DOHH2 (cell line): ENCODE results near the gene NDFIP2.

Experiments
- H3F3A ChIP-seq: fragments of 200-600 bp; sonication (generic), shearing (Covaris generic); 2 replicates; pipeline ENCODE4 v1.6.0; 2016; ENCODE audit warnings: antibody characterized with exemption, mild to moderate bottlenecking; ENCODE audit not compliant: control insufficient read depth, insufficient read depth
- H3K27ac ChIP-seq: fragments of 200-600 bp; sonication (generic); 2 replicates; pipeline ENCODE4 v1.5.1; 2014; ENCODE audit warnings: low read depth, mild to moderate bottlenecking, low read length, moderate library complexity
- H3K27me3 ChIP-seq: fragments of 200-600 bp; sonication (generic); 2 replicates; pipeline ENCODE4 v1.6.1; 2014; ENCODE audit warnings: mild to moderate bottlenecking, low read length, mixed read lengths; ENCODE audit not compliant: control insufficient read depth
- H3K36me3 ChIP-seq: fragments of 200-600 bp; sonication (generic); 2 replicates; pipeline ENCODE4 v1.6.1; 2014; ENCODE audit warnings: mild to moderate bottlenecking, low read length, moderate library complexity, mixed read lengths; ENCODE audit not compliant: control insufficient read depth
- H3K4me1 ChIP-seq: fragments of 200-600 bp; sonication (generic); 2 replicates; pipeline ENCODE4 v1.6.1; 2014; ENCODE audit warnings: mild to moderate bottlenecking, low read length, mixed read lengths; ENCODE audit not compliant: control insufficient read depth
- H3K4me2 ChIP-seq: fragments of 200-600 bp; sonication (generic); 2 replicates; pipeline ENCODE4 v1.6.0; 2014; ENCODE audit warnings: mild to moderate bottlenecking, low read length, moderate library complexity
- H3K4me3 ChIP-seq: fragments of 200-600 bp; sonication (generic); 2 replicates; pipeline ENCODE4 v1.5.1; 2014; ENCODE audit warnings: mild to moderate bottlenecking, low read length, mixed read lengths
- H3K79me2 ChIP-seq: fragments of 200-600 bp; sonication (generic); 2 replicates; pipeline ENCODE4 v1.6.1; 2014; ENCODE audit warnings: mild to moderate bottlenecking, low read length, mixed read lengths; ENCODE audit not compliant: control insufficient read depth
- H3K9me2 ChIP-seq: fragments of 200-600 bp; sonication (generic); replicated peaks from 2 replicates; pipeline ENCODE4 v1.6.1; 2014; ENCODE audit warnings: mild to moderate bottlenecking, low read length, mixed read lengths; ENCODE audit not compliant: control insufficient read depth
- H3K9me3 ChIP-seq: fragments of 200-600 bp; sonication (generic); 2 replicates; pipeline ENCODE4 v1.6.1; 2014; ENCODE audit warnings: antibody characterized with exemption, low read length, mixed read lengths; ENCODE audit not compliant: control insufficient read depth, insufficient read depth
- H4K20me1 ChIP-seq: fragments of 200-600 bp; sonication (generic); 2 replicates; pipeline ENCODE4 v1.6.0; 2014; ENCODE audit warnings: low read depth, mild to moderate bottlenecking, antibody characterized with exemption, low read length, moderate library complexity; ENCODE audit not compliant: control insufficient read depth, insufficient read depth
- CTCF ChIP-seq: fragments of 200-600 bp; sonication (generic); IDR thresholded peaks from one replicate; pipeline ENCODE4 v1.5.1; 2014; ENCODE audit warnings: antibody characterized with exemption, mild to moderate bottlenecking, low read depth, low read length; ENCODE audit not compliant: poor library complexity, severe bottlenecking
- EZH2phosphoT487 ChIP-seq: fragments of 200-600 bp; sonication (generic); IDR thresholded peaks from 2 replicates; pipeline ENCODE4 v1.6.1; 2017; ENCODE audit warnings: borderline replicate concordance, mild to moderate bottlenecking, antibody characterized with exemption, low read length, moderate library complexity, mixed read lengths

NDFIP2 gene

GRCh38 chr13:79543883-79544282, 62.9 kb downstream of the NDFIP2 start:
- Histone ChIP-seq H3K9me2 (no peaks in the 10 kb centered on the region), H3K27ac (no peak overlapping the region), H3K4me3 (no peak overlapping the region), H3K36me3 (no peaks in the 10 kb centered on the region), H3F3A (no peaks in the 10 kb centered on the region), H4K20me1 (no peaks in the 10 kb centered on the region), H3K4me1 (peaks cover 3% of the 10 kb centered on the region; the same call in 1 of the 2 replicates), H3K4me2 (no peak overlapping the region), H3K79me2 (no peaks in the 10 kb centered on the region), H3K27me3 (no peaks in the 10 kb centered on the region), H3K9me3 (no peaks in the 10 kb centered on the region)
- no peak for TF ChIP-seq EZH2phosphoT487
- TF ChIP-seq CTCF = no peak

- no peaks in the 10 kb centered on the region for H3K9me3 ChIP-seq
- no peaks in the 10 kb centered on the region for H3F3A ChIP-seq
- no peaks in the 10 kb centered on the region for H3K79me2 ChIP-seq
- no peak for TF ChIP-seq CTCF
- TF ChIP-seq EZH2phosphoT487 = no peak
- no peaks in the 10 kb centered on the region for H3K27me3 ChIP-seq
- H3K27ac ChIP-seq = no peak overlapping the region
- no peaks in the 10 kb centered on the region for H3K4me1 ChIP-seq
- no peak overlapping the region for H3K4me2 ChIP-seq
- no peak overlapping the region for H3K4me3 ChIP-seq
- H3K36me3 ChIP-seq = no peaks in the 10 kb centered on the region
- no peaks in the 10 kb centered on the region for H3K9me2 ChIP-seq
- H4K20me1 ChIP-seq = no peaks in the 10 kb centered on the region
Observed at GRCh38 chr13:79547211-79548195, 66.5 kb downstream of the NDFIP2 start.

- no peaks in the 10 kb centered on the region for H3K9me3 ChIP-seq
- no peaks in the 10 kb centered on the region for H3F3A ChIP-seq
- no peak overlapping the region for H3K4me3 ChIP-seq
- no peak overlapping the region for H3K27ac ChIP-seq
- H3K4me2 ChIP-seq = no peak overlapping the region
- H3K36me3 ChIP-seq = no peaks in the 10 kb centered on the region
- no peaks in the 10 kb centered on the region for H3K4me1 ChIP-seq
- no peaks in the 10 kb centered on the region for H3K79me2 ChIP-seq
- no peaks in the 10 kb centered on the region for H4K20me1 ChIP-seq
- H3K27me3 ChIP-seq = no peaks in the 10 kb centered on the region
- no peak for TF ChIP-seq EZH2phosphoT487
- no peak for TF ChIP-seq CTCF
- H3K9me2 ChIP-seq = no peaks in the 10 kb centered on the region
Observed at GRCh38 chr13:79548902-79549301, 67.9 kb downstream of the NDFIP2 start.
